ENCODE data around the gene RIN3. TPM values are rescaled to one million over a fixed set of nuclear protein-coding genes. Genes with fewer than 3 reads are reported as not detected.

Gene RIN3
- total RNA-seq, 1 experiment from 2014 or later = 4.8 TPM

GRCh38 chr14:92582706-92583452 is 69.3 kb downstream of the RIN3 start:
- Histone ChIP-seq H3K4me1 (ENCODE audit: insufficient read depth, low read length) (peaks cover 27% of the 10 kb centered on the region), H3K79me2 (ENCODE audit: low read length) (no peaks in the 10 kb centered on the region), H3K27me3 (ENCODE audit: low read length) (no peaks in the 10 kb centered on the region), H3K9me2 (replicated peaks; ENCODE audit: low read length) (no peaks in the 10 kb centered on the region), H3K9ac (ENCODE audit: low read length) (no peak overlapping the region), H3K9me3 (ENCODE audit: low read length) (no peaks in the 10 kb centered on the region), H3K4me3 (ENCODE audit: low read length) (no peak overlapping the region), H3F3A (ENCODE audit: low read length, unreplicated experiment) (no peaks in the 10 kb centered on the region), H3K27ac (ENCODE audit: low read length) (no peak overlapping the region), H2AFZ (ENCODE audit: low read length) (no peak overlapping the region), H3K36me3 (ENCODE audit: low read depth, low read length) (no peaks in the 10 kb centered on the region), H3K4me2 (ENCODE audit: low read length) (no peak overlapping the region), H4K20me1 (ENCODE audit: low read length) (no peaks in the 10 kb centered on the region)
- no peak for TF ChIP-seq CTCF (conservative IDR thresholded peaks at IDR 0.05; ENCODE audit: low read depth, low read length)
- no peak for TF ChIP-seq EZH2phosphoT487 (IDR thresholded peaks at IDR 0.05; ENCODE audit: borderline replicate concordance, low read length)
- ChIA-PET POLR2A (ENCODE audit: unreplicated experiment) (interaction anchor here (0.6 kb wide), 1 partner anchor 364 kb away, joined by 3 read pairs; no protein-coding TSS in a partner anchor), CTCF (no interaction called here)
- BruUV-seq (replicated peaks) = no TSS peak
- intact Hi-C loops (cut with micrococcal nuclease) = no loop called here
- DNase-seq (no peak), ATAC-seq (no peak)

GRCh38 chr14:92584220-92584619 is 70.6 kb downstream of the RIN3 start:
- Histone ChIP-seq H3K36me3 (ENCODE audit: low read depth, low read length) (no peaks in the 10 kb centered on the region), H3K27me3 (ENCODE audit: low read length) (no peaks in the 10 kb centered on the region), H3K4me3 (ENCODE audit: low read length) (no peak overlapping the region), H3K4me1 (ENCODE audit: insufficient read depth, low read length) (peaks cover 23% of the 10 kb centered on the region), H3K9ac (ENCODE audit: low read length) (no peak overlapping the region), H3K9me3 (ENCODE audit: low read length) (no peaks in the 10 kb centered on the region), H3K79me2 (ENCODE audit: low read length) (no peaks in the 10 kb centered on the region), H3K9me2 (replicated peaks; ENCODE audit: low read length) (no peaks in the 10 kb centered on the region), H3K4me2 (ENCODE audit: low read length) (no peak overlapping the region), H2AFZ (ENCODE audit: low read length) (no peak overlapping the region), H3F3A (ENCODE audit: low read length, unreplicated experiment) (no peaks in the 10 kb centered on the region), H3K27ac (ENCODE audit: low read length) (no peak overlapping the region), H4K20me1 (ENCODE audit: low read length) (no peaks in the 10 kb centered on the region)
- CTCF ChIA-PET = no interaction called here
- no peak for DNase-seq
- no peak for ATAC-seq
- intact Hi-C loops (cut with micrococcal nuclease) = no loop called here
- no TSS peak for BruUV-seq (replicated peaks)
- POLR2A ChIA-PET (ENCODE audit: unreplicated experiment) = no interaction called here
- TF ChIP-seq CTCF (conservative IDR thresholded peaks at IDR 0.05; ENCODE audit: low read depth, low read length) (no peak), EZH2phosphoT487 (IDR thresholded peaks at IDR 0.05; ENCODE audit: borderline replicate concordance, low read length) (no peak), EZH2 (IDR thresholded peaks at IDR 0.05; ENCODE audit: low read length, unreplicated experiment) (no peak)

GRCh38 chr14:92584816-92585215 is 71.2 kb downstream of the RIN3 start:
- no peak overlapping the region for H3K9ac ChIP-seq (ENCODE audit: low read length)
- H3F3A ChIP-seq (ENCODE audit: low read length, unreplicated experiment) = no peaks in the 10 kb centered on the region
- H3K27ac ChIP-seq (ENCODE audit: low read length) = no peak overlapping the region
- H3K9me2 ChIP-seq (replicated peaks; ENCODE audit: low read length) = no peaks in the 10 kb centered on the region
- H3K9me3 ChIP-seq (ENCODE audit: low read length) = no peaks in the 10 kb centered on the region
- CTCF ChIA-PET = no interaction called here
- H3K4me1 ChIP-seq (ENCODE audit: insufficient read depth, low read length) = peaks cover 23% of the 10 kb centered on the region
- H4K20me1 ChIP-seq (ENCODE audit: low read length) = no peaks in the 10 kb centered on the region
- DNase-seq (no peak), ATAC-seq (no peak)
- POLR2A ChIA-PET (ENCODE audit: unreplicated experiment) = no interaction called here
- H3K4me2 ChIP-seq (ENCODE audit: low read length) = no peak overlapping the region
- H3K36me3 ChIP-seq (ENCODE audit: low read depth, low read length) = no peaks in the 10 kb centered on the region
- no peak overlapping the region for H2AFZ ChIP-seq (ENCODE audit: low read length)
- TF ChIP-seq CTCF (conservative IDR thresholded peaks at IDR 0.05; ENCODE audit: low read depth, low read length) (no peak), EZH2phosphoT487 (IDR thresholded peaks at IDR 0.05; ENCODE audit: borderline replicate concordance, low read length) (no peak), EZH2 (IDR thresholded peaks at IDR 0.05; ENCODE audit: low read length, unreplicated experiment) (no peak)
- H3K27me3 ChIP-seq (ENCODE audit: low read length) = no peaks in the 10 kb centered on the region
- intact Hi-C loops (cut with micrococcal nuclease) = no loop called here
- BruUV-seq (replicated peaks) = no TSS peak
- H3K4me3 ChIP-seq (ENCODE audit: low read length) = no peak overlapping the region
- H3K79me2 ChIP-seq (ENCODE audit: low read length) = no peaks in the 10 kb centered on the region

All from PC-3 (cell line).